T-helper 2 cell treated with Interferon-gamma antibody and Interleukin-4, amounts not matched to agents 5 μg/mL and 100 μg/mL, for 36 hours (primary cell): ENCODE data around the gene DMTF1.
A peak's percentile ranks its signal among the peaks of the same experiment; 100 is the strongest.
"Not testable (repeated sequence)": the region's sequence is repeated elsewhere in the genome, so short reads cannot be mapped to it uniquely, and the experiment has no call there.

Experiments used
- DNase-seq: peaks from one replicate; pipeline ENCODE4 v3.0.0; 2021; ENCODE audit warnings: low spot score
- H3K27ac Mint-ChIP-seq: one replicate; pipeline ENCODE4 v1.8.0; 2021; ENCODE audit warnings: mild to moderate bottlenecking, mixed read lengths
- H3K27me3 Mint-ChIP-seq: one replicate; pipeline ENCODE4 v1.8.0; 2021; ENCODE audit warnings: low read depth, mixed read lengths
- H3K36me3 Mint-ChIP-seq: one replicate; pipeline ENCODE4 v1.8.0; 2021; ENCODE audit warnings: low read depth, mixed read lengths
- H3K4me1 Mint-ChIP-seq: one replicate; pipeline ENCODE4 v1.8.0; 2021; ENCODE audit warnings: low read depth, mixed read lengths
- H3K4me3 Mint-ChIP-seq: one replicate; pipeline ENCODE4 v1.8.0; 2022; ENCODE audit warnings: mild to moderate bottlenecking, moderate library complexity, mixed read lengths
- H3K9me3 Mint-ChIP-seq: one replicate; pipeline ENCODE4 v1.8.0; 2021; ENCODE audit warnings: mixed read lengths

Gene DMTF1

DNA sequence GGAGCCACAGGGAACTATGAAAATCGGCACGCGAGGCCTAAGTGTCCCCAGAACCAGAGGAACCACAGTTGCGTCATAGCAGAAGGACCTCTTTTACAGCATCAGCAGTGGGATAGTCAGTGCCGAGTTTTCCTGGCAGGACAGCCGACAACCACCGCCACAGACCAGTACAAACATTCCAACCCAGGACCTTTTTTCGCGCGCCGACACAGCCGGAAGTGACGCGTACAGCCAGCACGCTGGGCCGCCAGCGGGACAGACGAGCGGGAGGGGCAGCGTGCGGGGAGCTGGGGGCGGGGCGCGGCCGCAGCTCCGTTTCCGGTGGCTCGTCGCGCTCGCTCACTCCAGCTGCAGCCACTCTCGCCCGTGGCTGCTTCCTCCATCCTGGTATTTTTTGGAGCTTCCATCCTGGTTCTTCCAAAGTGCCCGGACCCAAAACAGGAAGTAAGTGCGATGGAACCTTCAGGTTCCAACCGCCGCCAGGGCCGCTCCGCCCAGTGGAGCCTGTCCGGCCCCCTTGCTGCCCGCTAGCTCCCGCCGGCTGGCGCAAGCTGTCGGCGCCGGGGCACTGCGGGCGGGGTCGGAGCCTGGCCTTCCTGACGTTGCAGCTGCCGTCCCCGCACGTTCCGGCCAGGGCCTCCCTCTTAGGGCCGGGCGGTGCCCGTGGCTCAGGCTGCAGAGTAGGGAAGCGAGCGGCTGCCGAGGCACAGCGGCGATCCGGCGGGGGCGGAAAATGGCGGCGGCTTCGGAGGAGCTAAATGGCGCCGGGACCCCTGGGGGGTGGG is at the start of gene DMTF1:
Gene DMTF1, plus strand, starts transcription at position 342 of the 785 bp plus-strand sequence. CDS start 12,489 bp downstream, outside the sequence.
- no peaks in the 10 kb centered on the region for H3K27me3 Mint-ChIP-seq
- peak within 1 kb of the TSS; percentile 99 for H3K27ac Mint-ChIP-seq
- peaks cover 29% of the 10 kb centered on the region for H3K36me3 Mint-ChIP-seq
- peak within 1 kb of the TSS; percentile 98 for H3K4me3 Mint-ChIP-seq
- H3K9me3 Mint-ChIP-seq, result no peaks in the 10 kb centered on the region
- peaks cover 28% of the 10 kb centered on the region for H3K4me1 Mint-ChIP-seq
- peak; percentile 86 for DNase-seq

GRCh38 chr7:87105401-87105800 is 46.9 kb upstream of the DMTF1 start:
- DNase-seq, result no peak
- no peaks in the 10 kb centered on the region for H3K36me3 Mint-ChIP-seq
- H3K4me1 Mint-ChIP-seq, result peaks cover 3% of the 10 kb centered on the region
- no peak overlapping the region for H3K27ac Mint-ChIP-seq
- no peak overlapping the region for H3K4me3 Mint-ChIP-seq
- H3K27me3 Mint-ChIP-seq, result peaks cover 16% of the 10 kb centered on the region
- no peaks in the 10 kb centered on the region for H3K9me3 Mint-ChIP-seq

GRCh38 chr7:87106974-87107612 is 45.2 kb upstream of the DMTF1 start:
- Mint-ChIP-seq H3K36me3 (no peaks in the 10 kb centered on the region), H3K4me3 (no peak overlapping the region), H3K4me1 (peaks cover 3% of the 10 kb centered on the region), H3K27me3 (peaks cover 15% of the 10 kb centered on the region), H3K27ac (no peak overlapping the region), H3K9me3 (no peaks in the 10 kb centered on the region)
- DNase-seq, result no peak

- H3K27ac Mint-ChIP-seq, result no peak overlapping the region
- H3K36me3 Mint-ChIP-seq, result no peaks in the 10 kb centered on the region
- H3K4me1 Mint-ChIP-seq, result peaks cover 3% of the 10 kb centered on the region
- peaks cover 15% of the 10 kb centered on the region for H3K27me3 Mint-ChIP-seq
- no peaks in the 10 kb centered on the region for H3K9me3 Mint-ChIP-seq
- no peak overlapping the region for H3K4me3 Mint-ChIP-seq
- no peak for DNase-seq
Observed at GRCh38 chr7:87107949-87108776, 44.1 kb upstream of the DMTF1 start.

- no peak overlapping the region for H3K27ac Mint-ChIP-seq
- H3K36me3 Mint-ChIP-seq, result no peaks in the 10 kb centered on the region
- H3K4me3 Mint-ChIP-seq, result no peak overlapping the region
- no peak for DNase-seq
- peaks cover 15% of the 10 kb centered on the region for H3K27me3 Mint-ChIP-seq
- H3K9me3 Mint-ChIP-seq, result no peaks in the 10 kb centered on the region
- peaks cover 3% of the 10 kb centered on the region for H3K4me1 Mint-ChIP-seq
Observed at GRCh38 chr7:87110778-87111177, 41.5 kb upstream of the DMTF1 start.

DNA sequence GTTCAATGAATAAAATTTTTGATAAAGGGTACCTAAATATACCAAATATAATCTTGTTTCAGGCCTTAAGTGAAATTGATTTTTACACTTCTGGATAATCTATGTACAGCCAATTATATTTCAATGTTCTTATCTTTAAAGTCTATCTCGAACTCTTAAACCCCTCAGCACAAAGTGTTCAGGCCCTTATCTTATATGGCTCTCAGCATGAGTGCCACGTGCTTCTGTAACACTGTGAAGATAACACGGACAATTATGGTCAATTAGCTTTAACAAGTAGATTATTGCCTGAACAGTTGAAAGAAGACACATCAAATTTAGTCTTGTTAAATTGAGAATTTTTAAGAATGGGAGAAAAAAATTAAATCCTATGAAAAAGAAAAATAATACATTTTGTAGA is 40.4 kb upstream of the DMTF1 start:
- Mint-ChIP-seq H3K9me3 (no peaks in the 10 kb centered on the region), H3K4me1 (peaks cover 3% of the 10 kb centered on the region), H3K36me3 (no peaks in the 10 kb centered on the region), H3K27ac (no peak overlapping the region), H3K4me3 (no peak overlapping the region), H3K27me3 (peaks cover 12% of the 10 kb centered on the region)
- DNase-seq, result no peak

DNA sequence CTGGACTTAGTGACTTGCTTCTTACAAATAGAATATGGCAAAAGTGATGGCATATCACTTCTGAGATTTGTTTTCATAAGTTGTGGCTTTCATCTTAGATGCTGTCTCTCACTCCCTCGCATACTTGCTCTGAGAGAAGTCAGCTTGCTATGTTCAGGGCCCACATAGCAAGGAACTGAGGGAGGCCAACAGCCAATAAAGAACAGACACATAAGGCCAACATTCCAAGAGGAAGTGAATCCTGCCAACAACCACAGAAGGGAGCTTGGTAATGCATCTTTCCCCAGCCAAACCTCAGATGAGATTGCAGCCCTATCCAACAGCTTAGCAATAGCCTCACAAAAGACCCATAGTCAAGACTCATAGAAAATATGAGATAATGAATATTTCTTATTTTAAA is 39.2 kb upstream of the DMTF1 start:
- Mint-ChIP-seq H3K4me3 (no peak overlapping the region), H3K27ac (no peak overlapping the region), H3K4me1 (peaks cover 3% of the 10 kb centered on the region), H3K36me3 (no peaks in the 10 kb centered on the region), H3K27me3 (peaks cover 10% of the 10 kb centered on the region), H3K9me3 (no peaks in the 10 kb centered on the region)
- DNase-seq, result no peak

DNA sequence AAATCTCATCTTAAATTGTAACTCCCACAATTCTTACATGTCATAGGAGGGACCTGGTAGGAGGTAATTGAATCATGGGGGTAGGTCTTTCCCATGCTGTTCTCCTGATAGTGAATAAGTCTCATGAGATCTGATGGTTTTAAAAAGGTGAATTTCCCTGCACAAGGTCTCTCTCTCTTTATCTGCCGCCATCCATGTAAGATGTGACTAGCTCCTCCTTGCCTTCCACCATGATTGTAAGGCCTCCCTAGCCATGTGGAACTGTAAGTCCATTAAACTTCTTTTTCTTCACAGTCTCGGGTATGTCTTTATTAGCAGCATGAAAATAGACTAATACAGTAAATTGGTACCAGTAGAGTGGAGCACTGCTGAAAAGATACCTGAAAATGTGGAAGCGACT is 38.3 kb upstream of the DMTF1 start:
- not testable (repeated sequence) for H3K4me1 Mint-ChIP-seq, H3K27me3 Mint-ChIP-seq, H3K9me3 Mint-ChIP-seq, H3K27ac Mint-ChIP-seq, H3K36me3 Mint-ChIP-seq, DNase-seq, H3K4me3 Mint-ChIP-seq

GRCh38 chr7:87115772-87116171 is 36.5 kb upstream of the DMTF1 start:
- not testable (repeated sequence) for H3K36me3 Mint-ChIP-seq, H3K27me3 Mint-ChIP-seq, H3K9me3 Mint-ChIP-seq, H3K27ac Mint-ChIP-seq, H3K4me3 Mint-ChIP-seq, DNase-seq, H3K4me1 Mint-ChIP-seq

DNA sequence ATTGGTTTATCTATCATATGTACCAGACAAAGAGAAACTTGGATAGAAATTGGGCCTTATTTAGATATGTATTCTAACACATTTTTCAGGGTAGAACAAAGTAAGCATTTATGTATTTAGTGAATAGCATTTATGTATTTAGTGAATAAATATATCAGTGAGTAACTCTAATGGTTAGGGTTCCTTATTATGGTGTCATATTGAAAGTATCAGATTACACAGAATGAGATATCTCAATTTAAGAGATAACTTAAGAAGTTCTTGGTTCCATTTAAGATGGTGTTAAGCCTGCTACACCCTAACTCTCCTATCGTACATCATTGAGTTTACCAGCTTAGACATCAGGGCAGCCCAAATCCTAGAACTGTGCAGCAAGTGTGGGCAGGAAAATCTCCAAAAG is 35.9 kb upstream of the DMTF1 start:
- H3K4me1 Mint-ChIP-seq, result no peaks in the 10 kb centered on the region
- H3K4me3 Mint-ChIP-seq, result no peak overlapping the region

GRCh38 chr7:87119581-87119980 is 32.7 kb upstream of the DMTF1 start:
- DNase-seq, result no peak
- no peaks in the 10 kb centered on the region for H3K4me1 Mint-ChIP-seq
- H3K27ac Mint-ChIP-seq, result no peak overlapping the region
- no peak overlapping the region for H3K4me3 Mint-ChIP-seq
- H3K9me3 Mint-ChIP-seq, result no peaks in the 10 kb centered on the region
- H3K27me3 Mint-ChIP-seq, result peaks cover 2% of the 10 kb centered on the region
- no peaks in the 10 kb centered on the region for H3K36me3 Mint-ChIP-seq

More for the DNA sequence above, 35.9 kb upstream of the DMTF1 start:
- Mint-ChIP-seq H3K27me3 (peaks cover 2% of the 10 kb centered on the region), H3K9me3 (no peaks in the 10 kb centered on the region), H3K27ac (no peak overlapping the region), H3K36me3 (no peaks in the 10 kb centered on the region)
- DNase-seq, result no peak

- Mint-ChIP-seq H3K9me3 (no peaks in the 10 kb centered on the region), H3K27me3 (peaks cover 8% of the 10 kb centered on the region), H3K4me3 (no peak overlapping the region), H3K36me3 (no peaks in the 10 kb centered on the region), H3K27ac (no peak overlapping the region), H3K4me1 (no peaks in the 10 kb centered on the region)
- no peak for DNase-seq
Observed at GRCh38 chr7:87123105-87123504, 29.1 kb upstream of the DMTF1 start.

- DNase-seq, result no peak
- peaks cover 8% of the 10 kb centered on the region for H3K27me3 Mint-ChIP-seq
- no peaks in the 10 kb centered on the region for H3K4me1 Mint-ChIP-seq
- H3K27ac Mint-ChIP-seq, result no peak overlapping the region
- H3K36me3 Mint-ChIP-seq, result no peaks in the 10 kb centered on the region
- no peak overlapping the region for H3K4me3 Mint-ChIP-seq
- H3K9me3 Mint-ChIP-seq, result no peaks in the 10 kb centered on the region
Observed at GRCh38 chr7:87127019-87127418, 25.2 kb upstream of the DMTF1 start.

DNA sequence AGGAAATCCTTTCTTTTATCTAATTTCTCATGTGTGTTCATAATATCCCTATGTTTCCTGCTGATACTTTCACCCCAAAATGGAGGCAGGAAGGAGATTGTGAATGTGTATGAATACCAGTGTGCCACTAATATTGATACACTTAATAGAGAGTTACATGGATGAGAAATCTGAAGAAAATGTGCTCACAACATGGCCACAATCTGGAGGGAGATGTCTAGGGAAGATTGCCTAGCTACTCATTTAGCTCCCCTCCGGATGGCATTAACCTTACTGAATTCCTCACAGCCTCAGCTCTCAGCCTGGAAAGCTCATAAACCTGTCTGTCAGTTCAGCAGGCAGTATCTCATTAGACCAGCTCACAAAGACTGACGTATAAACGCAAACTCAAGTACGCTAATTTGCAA is 23.4 kb upstream of the DMTF1 start:
- Mint-ChIP-seq H3K27ac (no peak overlapping the region), H3K4me1 (no peaks in the 10 kb centered on the region), H3K36me3 (no peaks in the 10 kb centered on the region), H3K9me3 (no peaks in the 10 kb centered on the region), H3K4me3 (no peak overlapping the region), H3K27me3 (peaks cover 13% of the 10 kb centered on the region)
- no peak for DNase-seq
